Motor neuron (in vitro differentiated cells): ENCODE results near the gene VTN. TPM values are rescaled to one million over a fixed set of nuclear protein-coding genes. Genes with fewer than 3 reads are reported as not detected.

Experiments
- ATAC-seq, 8 experiments: fragments of 200-7000 bp; cut with Tn5 transposase; replicated peaks in 6 of 8; 2 replicates each; pipeline ENCODE4 v1.8.0; 2021; ENCODE audit warnings: mild to moderate bottlenecking in 8 of 8, moderate library complexity in 8 of 8
- H3K27ac ChIP-seq, 2 donors: fragments of 250-450 bp; sonication (Bioruptor Pico); 2 replicates each; pipeline ENCODE4 v1.9.0; 2021; ENCODE audit warnings: antibody characterized with exemption in 2 of 2, mild to moderate bottlenecking in 2 of 2, moderate library complexity in 1 of 2
- H3K4me1 ChIP-seq, 2 donors: fragments of 250-450 bp; sonication (Bioruptor Pico); replicated peaks in 1 of 2; 2 replicates each; pipeline ENCODE4 v1.6.1; 2021; ENCODE audit warnings: antibody characterized with exemption in 2 of 2, mild to moderate bottlenecking in 2 of 2, moderate library complexity in 1 of 2
- H3K4me3 ChIP-seq, 5 donors: fragments of 250-450 bp; sonication (Bioruptor Pico); 2 replicates each; pipeline ENCODE4 v1.9.0; 2021; ENCODE audit warnings: antibody characterized with exemption in 5 of 5, mild to moderate bottlenecking in 5 of 5, moderate library complexity in 4 of 5
- WGBS, 10 experiments: fragments of 450-650 bp; shearing (Covaris generic); methylation state at CpG; one replicate each; pipeline ENCODE4 v1.0.0; 2022; 5-methylcytosine and 5-hydroxymethylcytosine counted together
- in situ Hi-C, 9 experiments: fragments of 400-800 bp; cut with MboI; loops; one replicate each; pipeline ENCODE4 v1.15.0; 2021; ENCODE audit warnings: low sequenced_read_pairs in 9 of 9, low pct_unique_long_range_greater_than_20kb in 2 of 9; ENCODE audit not compliant: unreplicated experiment in 9 of 9
- total RNA-seq, 8 experiments: library from RNA; unstranded; fragments of 300-600 nt; gene quantifications; 2 replicates each; pipeline versions ENCODE4 v1.2.3 to v1.2.4, GENCODE V29; 2022

Gene VTN
- total RNA-seq, 8 experiments from 2014 or later = 0.40 to 12.0 (median 0.74) TPM

- in situ Hi-C loops = no loop called here
- WGBS, 10 experiments = 88 to 97% methylated on average over 4 of the region's 5 CpGs; no CpG with 5 or more reads in 8 of the 10 experiments
- no peak for ATAC-seq
- no peak overlapping the region for H3K27ac ChIP-seq
- no peak overlapping the region for H3K4me3 ChIP-seq
- peaks cover 2 to 3% of the 10 kb centered on the region in 2 donors for H3K4me1 ChIP-seq
Observed at GRCh38 chr17:28363186-28363585, 6.9 kb downstream of the VTN start.

- no peak for ATAC-seq
- WGBS, 10 experiments = 0 to 20% (median 0%) methylated on average over 1 to 2 of the region's 4 CpGs; no CpG with 5 or more reads in 4 of the 10 experiments
- Histone ChIP-seq H3K27ac (peak overlapping the region; percentile 76 to 92), H3K4me3 (peak overlapping the region; percentile 69 to 96 (median 79)), H3K4me1 (peaks cover 4 to 10% of the 10 kb centered on the region in 2 donors)
- in situ Hi-C loops = no loop called here
Observed at GRCh38 chr17:28357901-28358197, 12.3 kb downstream of the VTN start.

- 1% methylated on average over 18 of the region's 80 CpGs; no CpG with 5 or more reads in 9 of the 10 experiments for WGBS, 10 experiments
- H3K4me3 ChIP-seq = peak within 1 kb of the TSS; percentile 69 to 96 (median 79)
- in situ Hi-C loops = no loop called here
- H3K27ac ChIP-seq = peak within 1 kb of the TSS; percentile 76 to 92
- H3K4me1 ChIP-seq = peaks cover 4 to 10% of the 10 kb centered on the region in 2 donors
- peak; percentile 97 to 99 (median 99) for ATAC-seq
Observed at GRCh38 chr17:28357061-28357900, 12.8 kb downstream of the VTN start, which contains the start of gene POLDIP2. TSS of gene POLDIP2 (minus strand) at chr17:28357527. CDS start at chr17:28357448, 79 bp downstream.

GRCh38 chr17:28350271-28350670 lies 19.8 kb downstream of the VTN start:
- WGBS, 10 experiments = 93 to 100% (median 98%) methylated on average over 1 to 7 of the region's 7 CpGs; no CpG with 5 or more reads in 3 of the 10 experiments
- no peak overlapping the region for H3K4me3 ChIP-seq
- ATAC-seq = no peak
- in situ Hi-C loops = no loop called here
- H3K27ac ChIP-seq = no peak overlapping the region
- no peaks in the 10 kb centered on the region for H3K4me1 ChIP-seq

GRCh38 chr17:28348979-28349378 lies 21.1 kb downstream of the VTN start:
- Histone ChIP-seq H3K27ac (no peak overlapping the region), H3K4me1 (no peaks in the 10 kb centered on the region), H3K4me3 (no peak overlapping the region)
- in situ Hi-C loops = no loop called here
- ATAC-seq = no peak
- WGBS, 10 experiments = 93% methylated on average over 3 of the region's 3 CpGs; no CpG with 5 or more reads in 9 of the 10 experiments

- in situ Hi-C loops = no loop called here
- no peak overlapping the region for H3K4me3 ChIP-seq
- H3K27ac ChIP-seq = no peak overlapping the region
- H3K4me1 ChIP-seq = no peaks in the 10 kb centered on the region
- ATAC-seq = peak in 4 of 8 experiments; percentile 3 to 89 (median 76)
- 13 to 100% (median 68%) methylated on average over 1 to 3 of the region's 8 CpGs; no CpG with 5 or more reads in 2 of the 10 experiments for WGBS, 10 experiments
Observed at GRCh38 chr17:28347261-28347891, 22.7 kb downstream of the VTN start.

- ATAC-seq = peak in 4 of 8 experiments; percentile 3 to 42 (median 26)
- WGBS, 10 experiments = 57 to 88% (median 80%) methylated on average over 1 to 7 of the region's 7 CpGs
Observed at GRCh38 chr17:28346746-28347246, 23.3 kb downstream of the VTN start.

GRCh38 chr17:28346199-28346580 lies 23.9 kb downstream of the VTN start:
- Histone ChIP-seq H3K27ac (no peak overlapping the region), H3K4me3 (no peak overlapping the region), H3K4me1 (no peaks in the 10 kb centered on the region)
- no peak for ATAC-seq
- 40 to 100% (median 68%) methylated on average over 1 to 2 of the region's 2 CpGs; no CpG with 5 or more reads in 2 of the 10 experiments for WGBS, 10 experiments
- in situ Hi-C loops = no loop called here

More at GRCh38 chr17:28346746-28347246, 23.3 kb downstream of the VTN start:
- no peaks in the 10 kb centered on the region for H3K4me1 ChIP-seq
- H3K27ac ChIP-seq = no peak overlapping the region
- H3K4me3 ChIP-seq = no peak overlapping the region
- in situ Hi-C loops = no loop called here

GRCh38 chr17:28345419-28346198 lies 24.5 kb downstream of the VTN start:
- in situ Hi-C loops = no loop called here
- peak in 2 of 8 experiments; percentile 7 for ATAC-seq
- 76 to 100% (median 92%) methylated on average over 1 to 8 of the region's 13 CpGs for WGBS, 10 experiments
- Histone ChIP-seq H3K27ac (no peak overlapping the region), H3K4me1 (no peaks in the 10 kb centered on the region), H3K4me3 (no peak overlapping the region)

- Histone ChIP-seq H3K27ac (no peak overlapping the region), H3K4me1 (no peaks in the 10 kb centered on the region), H3K4me3 (no peak overlapping the region)
- 90 to 100% (median 98%) methylated on average over 1 to 10 of the region's 19 CpGs; no CpG with 5 or more reads in 5 of the 10 experiments for whole genome bisulfite sequencing, 10 experiments
- peak in 5 of 8 experiments; percentile 13 to 26 (median 18) for ATAC-seq
- in situ Hi-C loops = no loop called here
Observed at GRCh38 chr17:28344435-28344901, 25.6 kb downstream of the VTN start.

- 91 to 100% (median 96%) methylated on average over 4 to 5 of the region's 9 CpGs; no CpG with 5 or more reads in 6 of the 10 experiments for WGBS, 10 experiments
- H3K4me1 ChIP-seq = no peaks in the 10 kb centered on the region
- in situ Hi-C loops = no loop called here
- no peak overlapping the region for H3K4me3 ChIP-seq
- H3K27ac ChIP-seq = no peak overlapping the region
- ATAC-seq = peak in 5 of 8 experiments; percentile 8 to 39 (median 31)
Observed at GRCh38 chr17:28344011-28344410, 26.1 kb downstream of the VTN start.

- WGBS, 10 experiments = 58 to 100% (median 92%) methylated on average over 1 to 4 of the region's 10 CpGs; no CpG with 5 or more reads in 5 of the 10 experiments
- in situ Hi-C loops = no loop called here
- Histone ChIP-seq H3K27ac (no peak overlapping the region), H3K4me3 (no peak overlapping the region), H3K4me1 (no peaks in the 10 kb centered on the region)
- ATAC-seq = peak in 4 of 8 experiments; percentile 3 to 29 (median 18)
Observed at GRCh38 chr17:28343491-28343932, 26.6 kb downstream of the VTN start.
